IMR-90 (cell line): Measurements from ENCODE around the gene RAB23. TPM values are rescaled to one million over a fixed set of nuclear protein-coding genes. Genes with fewer than 3 reads are reported as not detected.

Experiments used
- ATAC-seq: fragments of 200-7000 bp; cut with Tn5 transposase; 2 replicates; pipeline ENCODE4 v1.9.1; 2020; ENCODE audit warnings: low read depth, mild to moderate bottlenecking, moderate library complexity
- BruUV-seq: library from RNA; stranded (reverse); fragments of 400-500 nt; replicated peaks from 2 replicates; lab custom pipeline; 2021; lab: Mats Ljungman, UMichigan
- CTCF ChIA-PET: fragments of 300-600 bp; formaldehyde crosslinking; extraction: SDS; loops from one replicate; lab custom pipeline; 2021; ENCODE audit warnings: antibody characterized with exemption; lab: Yijun Ruan, JAX
- POLR2A ChIA-PET: fragments of 300-600 bp; sonication (Branson Sonifier 250); formaldehyde crosslinking; loops from one replicate; lab custom pipeline; 2022; ENCODE audit warnings: antibody characterized with exemption; ENCODE audit not compliant: unreplicated experiment; lab: Charles Lee
- DNase-seq: peaks from one replicate; pipeline ENCODE4 v3.0.0; 2013
- H2AFZ ChIP-seq: replicated peaks from 2 replicates; pipeline ENCODE3; 2013; ENCODE audit warnings: low read length, mild to moderate bottlenecking; ENCODE audit not compliant: poor library complexity
- H2AK5ac ChIP-seq: 2 replicates; pipeline ENCODE4 v1.6.1; 2013; ENCODE audit warnings: low read depth, low read length, inconsistent platforms
- H2AK9ac ChIP-seq: replicated peaks from 2 replicates; pipeline ENCODE3; 2013; ENCODE audit warnings: mild to moderate bottlenecking, low read depth, low read length, moderate library complexity; ENCODE audit not compliant: poor library complexity
- H2BK120ac ChIP-seq: 2 replicates; pipeline ENCODE4 v1.6.1; 2013; ENCODE audit warnings: low read depth, low read length, inconsistent platforms
- H2BK15ac ChIP-seq: 3 replicates; pipeline ENCODE4 v1.6.1; 2013; ENCODE audit warnings: low read depth, low read length, inconsistent platforms
- H2BK20ac ChIP-seq: 2 replicates; pipeline ENCODE4 v1.6.1; 2013; ENCODE audit warnings: low read depth, mild to moderate bottlenecking, inconsistent platforms, low read length, moderate library complexity
- H2BK5ac ChIP-seq: 2 replicates; pipeline ENCODE4 v1.6.1; 2013; ENCODE audit warnings: mild to moderate bottlenecking, low read depth, low read length, inconsistent platforms; ENCODE audit not compliant: poor library complexity, severe bottlenecking
- H3K14ac ChIP-seq: replicated peaks from 2 replicates; pipeline ENCODE4 v1.6.1; 2013; ENCODE audit warnings: low read depth, low read length, inconsistent platforms
- H3K18ac ChIP-seq: 2 replicates; pipeline ENCODE4 v1.6.1; 2013; ENCODE audit warnings: low read depth, low read length, control low read depth
- H3K23ac ChIP-seq: 2 replicates; pipeline ENCODE4 v1.6.1; 2013; ENCODE audit warnings: low read depth, low read length, inconsistent platforms
- H3K27ac ChIP-seq: 2 replicates; pipeline ENCODE4 v1.5.1; 2013; ENCODE audit warnings: mild to moderate bottlenecking, control low read depth, low read length; ENCODE audit not compliant: insufficient read depth
- H3K27me3 ChIP-seq: 2 replicates; pipeline ENCODE4 v1.6.1; 2013; ENCODE audit warnings: low read length; ENCODE audit not compliant: control insufficient read depth, insufficient read depth
- H3K36me3 ChIP-seq: 2 replicates; pipeline ENCODE4 v1.6.1; 2013; ENCODE audit warnings: low read length, mixed read lengths; ENCODE audit not compliant: control insufficient read depth, insufficient read depth
- H3K4ac ChIP-seq: 2 replicates; pipeline ENCODE4 v1.6.1; 2013; ENCODE audit warnings: low read depth, low read length, inconsistent platforms
- H3K4me1 ChIP-seq: 2 replicates; pipeline ENCODE4 v1.6.1; 2013; ENCODE audit warnings: low read length, mixed read lengths; ENCODE audit not compliant: control insufficient read depth, insufficient read depth
- H3K4me2 ChIP-seq: 2 replicates; pipeline ENCODE4 v1.6.1; 2013; ENCODE audit warnings: low read depth, mild to moderate bottlenecking, control low read depth, low read length, moderate library complexity
- H3K4me3 ChIP-seq: 2 replicates; pipeline ENCODE4 v1.5.1; 2013; ENCODE audit warnings: low read depth, mild to moderate bottlenecking, control low read depth, low read length, moderate library complexity; ENCODE audit not compliant: insufficient read depth
- H3K56ac ChIP-seq: 2 replicates; pipeline ENCODE4 v1.6.1; 2013; ENCODE audit warnings: low read length, inconsistent platforms; ENCODE audit not compliant: insufficient read depth; ENCODE audit errors: extremely low read depth
- H3K79me1 ChIP-seq, 2 experiments: 2 replicates each; pipeline ENCODE4 v1.6.1; 2013; ENCODE audit warnings: low read length in 2 of 2, inconsistent platforms in 1 of 2, low read depth in 1 of 2
- H3K9ac ChIP-seq: 2 replicates; pipeline ENCODE4 v1.6.1; 2013; ENCODE audit warnings: low read depth, low read length, control low read depth
- H3K9me1 ChIP-seq: 2 replicates; pipeline ENCODE4 v1.6.1; 2013; ENCODE audit warnings: low read length, inconsistent platforms; ENCODE audit not compliant: insufficient read depth
- H3K9me3 ChIP-seq: 2 replicates; pipeline ENCODE4 v1.6.1; 2013; ENCODE audit warnings: low read length; ENCODE audit not compliant: control insufficient read depth, insufficient read depth
- H4K20me1 ChIP-seq: 2 replicates; pipeline ENCODE4 v1.6.1; 2013; ENCODE audit warnings: low read length, inconsistent platforms; ENCODE audit not compliant: insufficient read depth
- H4K5ac ChIP-seq: 2 replicates; pipeline ENCODE4 v1.6.1; 2013; ENCODE audit warnings: mild to moderate bottlenecking, low read depth, low read length, control low read depth
- H4K8ac ChIP-seq, 2 experiments: 2 replicates each; pipeline ENCODE4 v1.6.1; 2013; ENCODE audit warnings: low read depth in 2 of 2, low read length in 2 of 2, control low read depth in 1 of 2, inconsistent platforms in 1 of 2
- H4K91ac ChIP-seq: 2 replicates; pipeline ENCODE4 v1.6.1; 2013; ENCODE audit warnings: low read depth, low read length, inconsistent platforms; ENCODE audit not compliant: insufficient read depth
- BHLHE40 ChIP-seq: fragments of 150-350 bp; IDR thresholded peaks from 2 replicates; pipeline ENCODE4 v1.6.1; 2016; ENCODE audit warnings: mild to moderate bottlenecking, low read depth, low read length
- CHD1 ChIP-seq: IDR thresholded peaks from 2 replicates; pipeline ENCODE4 v1.6.1; 2012; ENCODE audit warnings: low read depth, low read length, improper control_type of control experiment
- FOS ChIP-seq: fragments of 150-350 bp; IDR thresholded peaks from 2 replicates; pipeline ENCODE4 v1.6.1; 2016; ENCODE audit warnings: low read depth, low read length
- MAFK ChIP-seq: IDR thresholded peaks from 2 replicates; pipeline ENCODE4 v1.6.1; 2012; ENCODE audit warnings: low read depth, low read length, improper control_type of control experiment
- MAZ ChIP-seq: IDR thresholded peaks from 2 replicates; pipeline ENCODE4 v1.6.1; 2012; ENCODE audit warnings: low read depth, mild to moderate bottlenecking, low read length, improper control_type of control experiment, moderate library complexity, borderline replicate concordance
- MXI1 ChIP-seq: IDR thresholded peaks from 2 replicates; pipeline ENCODE4 v1.6.1; 2012; ENCODE audit warnings: low read depth, mild to moderate bottlenecking, low read length, moderate library complexity, borderline replicate concordance
- NFE2L2 ChIP-seq: fragments of 150-350 bp; IDR thresholded peaks from 2 replicates; pipeline ENCODE4 v1.6.1; 2016; ENCODE audit warnings: low read depth, mild to moderate bottlenecking, low read length
- POLR2A ChIP-seq: IDR thresholded peaks from 2 replicates; pipeline ENCODE4 v1.6.1; 2012; ENCODE audit warnings: mild to moderate bottlenecking, low read depth, low read length
- RCOR1 ChIP-seq: IDR thresholded peaks from 2 replicates; pipeline ENCODE4 v1.6.1; 2012; ENCODE audit warnings: mild to moderate bottlenecking, low read length, improper control_type of control experiment; ENCODE audit not compliant: insufficient replicate concordance
- RFX5 ChIP-seq: IDR thresholded peaks from 2 replicates; pipeline ENCODE4 v1.8.0; 2012; ENCODE audit warnings: low read depth, mild to moderate bottlenecking, low read length, moderate library complexity
- WGBS, 2 experiments: methylation state at CpG; one replicate each; pipeline versions ENCODE4 v1.1.5 to v1.1.7; 2013; ENCODE audit warnings: missing lambda C conversion rate in 2 of 2; ENCODE audit not compliant: insufficient read length in 1 of 2; ENCODE audit errors: extremely low coverage in 2 of 2; 5-methylcytosine and 5-hydroxymethylcytosine counted together
- dilution Hi-C: fragments of 300-500 bp; cut with HindIII; formaldehyde crosslinking; loops from one replicate; pipeline ENCODE4 v1.14.3; 2018; ENCODE audit warnings: low sequenced_read_pairs; ENCODE audit not compliant: unreplicated experiment
- in situ Hi-C: fragments of 300-500 bp; cut with MboI; formaldehyde crosslinking; loops from 3 replicates; pipeline ENCODE4 v1.14.3; 2019; ENCODE audit warnings: low sequenced_read_pairs, inconsistent platforms, mixed read lengths
- intact Hi-C: fragments of 100-400 bp; cut with micrococcal nuclease; formaldehyde crosslinking; loops from 2 replicates; pipeline ENCODE4 v1.10.0; 2022
- polyA plus RNA-seq, 3 experiments: library from polyadenylated mRNA; depleted of rRNA; stranded (reverse); fragments of >200 nt; gene quantifications; 2 replicates each; pipeline ENCODE4 v1.2.3, GENCODE V29; 2012; ENCODE audit warnings: low replicate concordance in 1 of 3
- total RNA-seq: library from RNA; depleted of rRNA; stranded (reverse); fragments of >200 nt; gene quantifications from 2 replicates; pipeline ENCODE4 v1.2.3, GENCODE V29; 2012
- TF ChIP-seq, protein P1 (sequence below): conservative IDR thresholded peaks from 2 replicates; pipeline ENCODE4 v1.5.1; 2012; ENCODE audit warnings: mild to moderate bottlenecking, low read depth, low read length, improper control_type of control experiment
- TF ChIP-seq, protein P2 (sequence below): fragments of 150-350 bp; IDR thresholded peaks from 2 replicates; pipeline ENCODE4 v1.6.1; 2017; ENCODE audit warnings: mild to moderate bottlenecking, antibody characterized with exemption, low read length, low read depth

RAB23 gene
- total and polyA plus RNA-seq, 2 of the 4 experiments (the other 2 are of a cell fraction): 10.8 to 13.3 TPM

DNA sequence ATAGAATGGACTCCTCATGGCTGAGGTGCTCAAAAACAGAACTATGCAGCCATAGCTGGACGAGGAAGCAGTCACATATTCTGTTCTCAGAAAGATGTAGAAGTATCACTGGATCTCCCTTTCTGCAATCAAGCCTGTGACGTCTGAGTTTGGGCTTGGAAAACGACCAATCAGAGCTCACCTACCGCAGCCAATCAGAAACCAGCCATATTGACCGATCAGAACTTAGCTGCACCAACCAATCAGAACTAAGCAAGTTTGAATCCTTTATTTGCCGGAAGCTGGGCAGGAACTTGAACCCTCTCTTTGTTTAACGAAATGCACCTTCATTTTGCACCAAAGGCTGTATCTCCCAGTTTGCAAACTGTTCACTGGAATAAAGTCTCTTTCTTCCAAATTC, 21.8 kb upstream of the RAB23 start:
- H3K23ac ChIP-seq: no peak overlapping the region
- 0 out of 4 replicates have a peak, but pooled peaks cover 0 to 10% of the 10 kb centered on the region in 2 experiments for H3K79me1 ChIP-seq
- peaks cover 11% of the 10 kb centered on the region for H3K4me1 ChIP-seq
- peak overlapping the region; percentile 44 to 89; a peak in 2 of 4 replicates for H4K8ac ChIP-seq
- no peaks in the 10 kb centered on the region for H3K9me3 ChIP-seq
- DNase-seq (no peak), ATAC-seq (no peak)
- CTCF ChIA-PET: no interaction called here
- POLR2A ChIA-PET: no interaction called here
- in situ Hi-C loops (no loop called here), intact Hi-C loops (no loop called here), dilution Hi-C loops (no loop called here)
- no peaks in the 10 kb centered on the region for H4K20me1 ChIP-seq
- no peak overlapping the region for H3K56ac ChIP-seq
- no peaks in the 10 kb centered on the region for H3K27me3 ChIP-seq
- no peaks in the 10 kb centered on the region; the same call in 1 of the 2 replicates for H3K9me1 ChIP-seq
- H4K91ac ChIP-seq: peak overlapping the region; percentile 56
- 97% methylated on average over 6 of the region's 7 CpGs; no CpG with 5 or more reads in 1 of the 2 experiments for WGBS, 2 experiments
- peak overlapping the region; percentile 98; the same call in 1 of the 2 replicates for H3K27ac ChIP-seq
- H2BK15ac ChIP-seq: peak overlapping the region; percentile 72; the same call in 1 of the 3 replicates
- H3K14ac ChIP-seq: peak overlapping the region; percentile 34
- H2BK120ac ChIP-seq: peak overlapping the region; percentile 98
- H2AK5ac ChIP-seq: peak overlapping the region; percentile 99
- H2BK20ac ChIP-seq: peak overlapping the region; percentile 99
- peak overlapping the region; percentile 100 for H2BK5ac ChIP-seq
- peak overlapping the region; percentile 97 for H3K18ac ChIP-seq
- H3K4me3 ChIP-seq: no peak overlapping the region
- H3K4me2 ChIP-seq: no peak overlapping the region
- no peak overlapping the region for H3K9ac ChIP-seq
- H2AK9ac ChIP-seq: peak overlapping the region; percentile 75
- H4K5ac ChIP-seq: peak overlapping the region; percentile 91
- H3K36me3 ChIP-seq: no peaks in the 10 kb centered on the region
- TF ChIP-seq BHLHE40 (no peak), FOS (no peak), MXI1 (no peak), MAFK (no peak), NFE2L2 (no peak), RCOR1 (no peak), POLR2A (no peak), RFX5 (no peak), CHD1 (no peak), MAZ (no peak)
- TF ChIP-seq, protein P1, sequence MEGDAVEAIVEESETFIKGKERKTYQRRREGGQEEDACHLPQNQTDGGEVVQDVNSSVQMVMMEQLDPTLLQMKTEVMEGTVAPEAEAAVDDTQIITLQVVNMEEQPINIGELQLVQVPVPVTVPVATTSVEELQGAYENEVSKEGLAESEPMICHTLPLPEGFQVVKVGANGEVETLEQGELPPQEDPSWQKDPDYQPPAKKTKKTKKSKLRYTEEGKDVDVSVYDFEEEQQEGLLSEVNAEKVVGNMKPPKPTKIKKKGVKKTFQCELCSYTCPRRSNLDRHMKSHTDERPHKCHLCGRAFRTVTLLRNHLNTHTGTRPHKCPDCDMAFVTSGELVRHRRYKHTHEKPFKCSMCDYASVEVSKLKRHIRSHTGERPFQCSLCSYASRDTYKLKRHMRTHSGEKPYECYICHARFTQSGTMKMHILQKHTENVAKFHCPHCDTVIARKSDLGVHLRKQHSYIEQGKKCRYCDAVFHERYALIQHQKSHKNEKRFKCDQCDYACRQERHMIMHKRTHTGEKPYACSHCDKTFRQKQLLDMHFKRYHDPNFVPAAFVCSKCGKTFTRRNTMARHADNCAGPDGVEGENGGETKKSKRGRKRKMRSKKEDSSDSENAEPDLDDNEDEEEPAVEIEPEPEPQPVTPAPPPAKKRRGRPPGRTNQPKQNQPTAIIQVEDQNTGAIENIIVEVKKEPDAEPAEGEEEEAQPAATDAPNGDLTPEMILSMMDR: no peak
- TF ChIP-seq, protein P2, sequence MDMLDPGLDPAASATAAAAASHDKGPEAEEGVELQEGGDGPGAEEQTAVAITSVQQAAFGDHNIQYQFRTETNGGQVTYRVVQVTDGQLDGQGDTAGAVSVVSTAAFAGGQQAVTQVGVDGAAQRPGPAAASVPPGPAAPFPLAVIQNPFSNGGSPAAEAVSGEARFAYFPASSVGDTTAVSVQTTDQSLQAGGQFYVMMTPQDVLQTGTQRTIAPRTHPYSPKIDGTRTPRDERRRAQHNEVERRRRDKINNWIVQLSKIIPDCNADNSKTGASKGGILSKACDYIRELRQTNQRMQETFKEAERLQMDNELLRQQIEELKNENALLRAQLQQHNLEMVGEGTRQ: no peak
- BruUV-seq: no TSS peak
- H3K4ac ChIP-seq: peak overlapping the region; percentile 94; the same call in 1 of the 2 replicates
- no peak overlapping the region for H2AFZ ChIP-seq
